ENCODE results near the gene CNNM2. TPM values are rescaled to one million over a fixed set of nuclear protein-coding genes. Genes with fewer than 3 reads are reported as not detected.

Gene CNNM2
- total RNA-seq, 1 experiment from 2014 or later = 23.1 TPM

GRCh38 chr10:103109821-103110220, 191.7 kb downstream of the CNNM2 start:
- H3K4me2 ChIP-seq (ENCODE audit: low read length) = no peak overlapping the region
- H3K27me3 ChIP-seq (ENCODE audit: insufficient read depth, low read length) = no peaks in the 10 kb centered on the region
- ChIA-PET RAD21 (ENCODE audit: low non-redundant PET in 1 of 2, low total read pairs in 2 of 2, uncharacterized antibody in 2 of 2, unreplicated experiment in 2 of 2) (no interaction called here), CTCF (interaction anchor here (0.9 kb wide), 1 partner anchor 135 kb away, joined by 4 read pairs; no protein-coding TSS in a partner anchor), POLR2A (interaction anchor here (1.3 kb wide), 1 partner anchor 83 kb away, joined by 3 read pairs; the partner anchor contains the start of gene NT5C2)
- H3K27ac ChIP-seq (ENCODE audit: low read depth, low read length) = no peak overlapping the region
- ATAC-seq (no peak), DNase-seq (ENCODE audit: low read depth, low spot score) (no peak)
- no peaks in the 10 kb centered on the region for H3K9me3 ChIP-seq (ENCODE audit: control insufficient read depth in 1 of 2, insufficient read depth in 1 of 2, low read depth in 1 of 2, low read length in 2 of 2)
- H4K20me1 ChIP-seq (ENCODE audit: insufficient read depth) = no peaks in the 10 kb centered on the region
- no peaks in the 10 kb centered on the region for H3K36me3 ChIP-seq (ENCODE audit: control insufficient read depth in 1 of 2, insufficient read depth in 2 of 2, low read length in 2 of 2)
- BruUV-seq (replicated peaks) = no TSS peak
- intact Hi-C loops (cut with micrococcal nuclease) = no loop called here
- H3K79me2 ChIP-seq (ENCODE audit: insufficient read depth, low read length) = peaks cover 27% of the 10 kb centered on the region
- H3K9ac ChIP-seq (ENCODE audit: low read length) = no peak overlapping the region
- H3K9me2 ChIP-seq (ENCODE audit: insufficient read depth) = no peaks in the 10 kb centered on the region
- H3K4me3 ChIP-seq (replicated peaks in 1 of 2; ENCODE audit: low read depth in 1 of 2, low read length in 2 of 2) = no peak overlapping the region
- peaks cover 2 to 6% of the 10 kb centered on the region in 2 experiments; a peak in 2 of 4 replicates for H3K4me1 ChIP-seq (ENCODE audit: control insufficient read depth in 1 of 2, insufficient read depth in 2 of 2, low read length in 2 of 2)
- no peak for TF ChIP-seq ZFX (IDR thresholded peaks at IDR 0.05)
- no peak overlapping the region for H2AFZ ChIP-seq (ENCODE audit: low read depth, low read length, poor library complexity, severe bottlenecking)

- TF ChIP-seq ZFX (IDR thresholded peaks at IDR 0.05) (no peak), YY1 (IDR thresholded peaks at IDR 0.05; ENCODE audit: extremely low read depth, insufficient replicate concordance, low read depth, low read length) (no peak), EZH2phosphoT487 (IDR thresholded peaks at IDR 0.05; ENCODE audit: borderline replicate concordance) (no peak)
- TF ChIP-seq, protein P1, sequence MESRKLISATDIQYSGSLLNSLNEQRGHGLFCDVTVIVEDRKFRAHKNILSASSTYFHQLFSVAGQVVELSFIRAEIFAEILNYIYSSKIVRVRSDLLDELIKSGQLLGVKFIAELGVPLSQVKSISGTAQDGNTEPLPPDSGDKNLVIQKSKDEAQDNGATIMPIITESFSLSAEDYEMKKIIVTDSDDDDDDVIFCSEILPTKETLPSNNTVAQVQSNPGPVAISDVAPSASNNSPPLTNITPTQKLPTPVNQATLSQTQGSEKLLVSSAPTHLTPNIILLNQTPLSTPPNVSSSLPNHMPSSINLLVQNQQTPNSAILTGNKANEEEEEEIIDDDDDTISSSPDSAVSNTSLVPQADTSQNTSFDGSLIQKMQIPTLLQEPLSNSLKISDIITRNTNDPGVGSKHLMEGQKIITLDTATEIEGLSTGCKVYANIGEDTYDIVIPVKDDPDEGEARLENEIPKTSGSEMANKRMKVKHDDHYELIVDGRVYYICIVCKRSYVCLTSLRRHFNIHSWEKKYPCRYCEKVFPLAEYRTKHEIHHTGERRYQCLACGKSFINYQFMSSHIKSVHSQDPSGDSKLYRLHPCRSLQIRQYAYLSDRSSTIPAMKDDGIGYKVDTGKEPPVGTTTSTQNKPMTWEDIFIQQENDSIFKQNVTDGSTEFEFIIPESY (IDR thresholded peaks at IDR 0.05; ENCODE audit: extremely low read depth, insufficient replicate concordance, low read length) = no peak
- Histone ChIP-seq H3K79me2 (ENCODE audit: insufficient read depth, low read length) (peaks cover 27% of the 10 kb centered on the region), H3K36me3 (ENCODE audit: control insufficient read depth in 1 of 2, insufficient read depth in 2 of 2, low read length in 2 of 2) (no peaks in the 10 kb centered on the region), H3K9me2 (ENCODE audit: insufficient read depth) (no peaks in the 10 kb centered on the region), H2AFZ (ENCODE audit: low read depth, low read length, poor library complexity, severe bottlenecking) (no peak overlapping the region), H3K27ac (ENCODE audit: low read depth, low read length) (no peak overlapping the region), H3K4me3 (replicated peaks in 1 of 2; ENCODE audit: low read depth in 1 of 2, low read length in 2 of 2) (no peak overlapping the region), H3K4me1 (ENCODE audit: control insufficient read depth in 1 of 2, insufficient read depth in 2 of 2, low read length in 2 of 2) (peaks cover 6 to 8% of the 10 kb centered on the region in 2 experiments; a peak in 3 of 4 replicates), H3K27me3 (ENCODE audit: insufficient read depth, low read length) (no peaks in the 10 kb centered on the region), H3K4me2 (ENCODE audit: low read length) (no peak overlapping the region), H3K9ac (ENCODE audit: low read length) (no peak overlapping the region), H4K20me1 (ENCODE audit: insufficient read depth) (no peaks in the 10 kb centered on the region), H3K9me3 (ENCODE audit: control insufficient read depth in 1 of 2, insufficient read depth in 1 of 2, low read depth in 1 of 2, low read length in 2 of 2) (no peaks in the 10 kb centered on the region)
- ATAC-seq (no peak), DNase-seq (ENCODE audit: low read depth, low spot score) (no peak)
- intact Hi-C loops (cut with micrococcal nuclease) = no loop called here
- ChIA-PET RAD21 (ENCODE audit: low non-redundant PET in 1 of 2, low total read pairs in 2 of 2, uncharacterized antibody in 2 of 2, unreplicated experiment in 2 of 2) (interaction anchor here in 1 of 2 experiments (0.6 kb wide), 1 partner anchor 9 kb away, joined by 3 read pairs; no protein-coding TSS in a partner anchor), POLR2A (no interaction called here), CTCF (interaction anchor here (1.1 kb wide), 1 partner anchor 134 kb away, joined by 4 read pairs; no protein-coding TSS in a partner anchor)
- BruUV-seq (replicated peaks) = no TSS peak
These were observed 192.3 kb downstream of the CNNM2 start for GRCh38 chr10:103110407-103110806.
